ENCODE data around the gene SMKR1. TPM values are rescaled to one million over a fixed set of nuclear protein-coding genes. Genes with fewer than 3 reads are reported as not detected.
"Not testable (repeated sequence)": the region's sequence is repeated elsewhere in the genome, so short reads cannot be mapped to it uniquely, and the experiment has no call there.

Gene SMKR1
- total RNA-seq, 1 donor from 2014 or later = not detected

- not testable (repeated sequence) for H3K27ac ChIP-seq (ENCODE audit: low read depth, low read length); H3K4me2 ChIP-seq (ENCODE audit: low read length); H3K4me1 Mint-ChIP-seq (ENCODE audit: low read depth, unreplicated experiment); H3K9ac ChIP-seq (ENCODE audit: low read length); H3K9me3 ChIP-seq (ENCODE audit: insufficient read depth, low read depth, low read length); FAIRE-seq; H3K79me2 ChIP-seq (ENCODE audit: insufficient read depth, low read length); H3K27me3 ChIP-seq (ENCODE audit: insufficient read depth, low read length); H3K27ac Mint-ChIP-seq (ENCODE audit: unreplicated experiment); H3K4me3 ChIP-seq (ENCODE audit: insufficient read depth, low read depth, low read length); H3K27me3 Mint-ChIP-seq (ENCODE audit: low read depth, unreplicated experiment); H3K4me1 ChIP-seq (ENCODE audit: insufficient read depth, low read length); H4K20me1 ChIP-seq (ENCODE audit: insufficient read depth, low read length); H3K9me3 Mint-ChIP-seq (ENCODE audit: unreplicated experiment); DNase-seq (ENCODE audit: low read depth); H3K36me3 Mint-ChIP-seq (ENCODE audit: low read depth, unreplicated experiment); H2AFZ ChIP-seq (ENCODE audit: low read depth, low read length); H3K36me3 ChIP-seq (ENCODE audit: insufficient read depth, low read length); H3K4me3 Mint-ChIP-seq (ENCODE audit: unreplicated experiment)
These were observed 25.9 kb upstream of the SMKR1 start for GRCh38 chr7:129476398-129476797.

GRCh38 chr7:129479831-129480230, 22.5 kb upstream of the SMKR1 start:
- TF ChIP-seq EZH2 (IDR thresholded peaks at IDR 0.05; ENCODE audit: insufficient read depth, low read length) = no peak
- no peak for TF ChIP-seq CTCF (IDR thresholded peaks at IDR 0.05; ENCODE audit: insufficient read depth, low read depth, low read length)
- H3K4me3 Mint-ChIP-seq (ENCODE audit: unreplicated experiment) = no peak overlapping the region
- Histone ChIP-seq H3K4me1 (ENCODE audit: insufficient read depth, low read length) (no peaks in the 10 kb centered on the region), H3K9ac (ENCODE audit: low read length) (no peak overlapping the region), H3K4me3 (ENCODE audit: insufficient read depth, low read depth, low read length) (no peak overlapping the region), H3K79me2 (ENCODE audit: insufficient read depth, low read length) (no peaks in the 10 kb centered on the region), H2AFZ (ENCODE audit: low read depth, low read length) (no peak overlapping the region), H3K9me3 (ENCODE audit: insufficient read depth, low read depth, low read length) (no peaks in the 10 kb centered on the region), H4K20me1 (ENCODE audit: insufficient read depth, low read length) (no peaks in the 10 kb centered on the region), H3K36me3 (ENCODE audit: insufficient read depth, low read length) (no peaks in the 10 kb centered on the region), H3K27me3 (ENCODE audit: insufficient read depth, low read length) (no peaks in the 10 kb centered on the region), H3K27ac (ENCODE audit: low read depth, low read length) (no peak overlapping the region), H3K4me2 (ENCODE audit: low read length) (no peak overlapping the region)
- no peaks in the 10 kb centered on the region for H3K9me3 Mint-ChIP-seq (ENCODE audit: unreplicated experiment)
- no peak overlapping the region for H3K27ac Mint-ChIP-seq (ENCODE audit: unreplicated experiment)
- no peaks in the 10 kb centered on the region for H3K4me1 Mint-ChIP-seq (ENCODE audit: low read depth, unreplicated experiment)
- DNase-seq (ENCODE audit: low read depth) (no peak), FAIRE-seq (no peak)
- no peaks in the 10 kb centered on the region for H3K36me3 Mint-ChIP-seq (ENCODE audit: low read depth, unreplicated experiment)
- H3K27me3 Mint-ChIP-seq (ENCODE audit: low read depth, unreplicated experiment) = no peaks in the 10 kb centered on the region

GRCh38 chr7:129480674-129481363, 21.5 kb upstream of the SMKR1 start:
- no peak overlapping the region for H3K4me3 Mint-ChIP-seq (ENCODE audit: unreplicated experiment)
- no peak overlapping the region for H3K27ac Mint-ChIP-seq (ENCODE audit: unreplicated experiment)
- Histone ChIP-seq H3K4me2 (ENCODE audit: low read length) (no peak overlapping the region), H3K9ac (ENCODE audit: low read length) (no peak overlapping the region), H4K20me1 (ENCODE audit: insufficient read depth, low read length) (no peaks in the 10 kb centered on the region), H3K4me1 (ENCODE audit: insufficient read depth, low read length) (no peaks in the 10 kb centered on the region), H3K79me2 (ENCODE audit: insufficient read depth, low read length) (no peaks in the 10 kb centered on the region), H3K36me3 (ENCODE audit: insufficient read depth, low read length) (no peaks in the 10 kb centered on the region), H3K27ac (ENCODE audit: low read depth, low read length) (no peak overlapping the region), H3K27me3 (ENCODE audit: insufficient read depth, low read length) (no peaks in the 10 kb centered on the region), H3K4me3 (ENCODE audit: insufficient read depth, low read depth, low read length) (no peak overlapping the region), H2AFZ (ENCODE audit: low read depth, low read length) (no peak overlapping the region), H3K9me3 (ENCODE audit: insufficient read depth, low read depth, low read length) (no peaks in the 10 kb centered on the region)
- H3K9me3 Mint-ChIP-seq (ENCODE audit: unreplicated experiment) = no peaks in the 10 kb centered on the region
- DNase-seq (ENCODE audit: low read depth) = no peak
- H3K27me3 Mint-ChIP-seq (ENCODE audit: low read depth, unreplicated experiment) = no peaks in the 10 kb centered on the region
- no peak for FAIRE-seq
- H3K4me1 Mint-ChIP-seq (ENCODE audit: low read depth, unreplicated experiment) = no peaks in the 10 kb centered on the region
- TF ChIP-seq EZH2 (IDR thresholded peaks at IDR 0.05; ENCODE audit: insufficient read depth, low read length) (no peak), CTCF (IDR thresholded peaks at IDR 0.05; ENCODE audit: insufficient read depth, low read depth, low read length) (no peak)
- H3K36me3 Mint-ChIP-seq (ENCODE audit: low read depth, unreplicated experiment) = no peaks in the 10 kb centered on the region

- H3K27me3 Mint-ChIP-seq (ENCODE audit: low read depth, unreplicated experiment); H3K79me2 ChIP-seq (ENCODE audit: insufficient read depth, low read length); H3K36me3 Mint-ChIP-seq (ENCODE audit: low read depth, unreplicated experiment); H3K36me3 ChIP-seq (ENCODE audit: insufficient read depth, low read length); H3K4me1 ChIP-seq (ENCODE audit: insufficient read depth, low read length); H3K9me3 ChIP-seq (ENCODE audit: insufficient read depth, low read depth, low read length); DNase-seq (ENCODE audit: low read depth); H3K4me3 Mint-ChIP-seq (ENCODE audit: unreplicated experiment); H3K9me3 Mint-ChIP-seq (ENCODE audit: unreplicated experiment); H2AFZ ChIP-seq (ENCODE audit: low read depth, low read length); H3K27ac ChIP-seq (ENCODE audit: low read depth, low read length); H3K27ac Mint-ChIP-seq (ENCODE audit: unreplicated experiment); H4K20me1 ChIP-seq (ENCODE audit: insufficient read depth, low read length); H3K4me1 Mint-ChIP-seq (ENCODE audit: low read depth, unreplicated experiment); FAIRE-seq; H3K9ac ChIP-seq (ENCODE audit: low read length); H3K27me3 ChIP-seq (ENCODE audit: insufficient read depth, low read length); H3K4me3 ChIP-seq (ENCODE audit: insufficient read depth, low read depth, low read length); H3K4me2 ChIP-seq (ENCODE audit: low read length): not testable (repeated sequence)
These were observed 21.0 kb upstream of the SMKR1 start for GRCh38 chr7:129481376-129481775.
